A549 (cell line): Measurements from ENCODE around the gene HK1. TPM values are rescaled to one million over a fixed set of nuclear protein-coding genes. Genes with fewer than 3 reads are reported as not detected.
A peak's percentile ranks its signal among the peaks of the same experiment; 100 is the strongest.

Experiments
- ATAC-seq, 2 experiments: fragments of 200-7000 bp in 1 of 2; fragments of >200 bp in 1 of 2; cut with Nextera tagmentation in 1 of 2; cut with Tn5 transposase in 1 of 2; 3 replicates each; pipeline versions ENCODE4 v1.8.0 to v1.9.1; 2018 to 2020; ENCODE audit warnings: mild to moderate bottlenecking in 1 of 2, moderate library complexity in 1 of 2
- CTCF ChIA-PET: fragments of 300-600 bp; sonication (Branson Sonifier 250); formaldehyde crosslinking; extraction: SDS; loops from one replicate; lab custom pipeline; 2021; ENCODE audit warnings: antibody characterized with exemption, inconsistent platforms; lab: Yijun Ruan, JAX
- POLR2A ChIA-PET: fragments of 350-600 bp; formaldehyde crosslinking; extraction: SDS; loops from one replicate; lab custom pipeline; 2021; ENCODE audit warnings: antibody characterized with exemption, inconsistent platforms; lab: Yijun Ruan, JAX
- DNase-seq, 2 experiments: peaks; one replicate each; pipeline versions ENCODE4 v3.0.0 to v3.0.0-alpha.2; 2011 to 2016; ENCODE audit warnings: low read depth in 1 of 2, low spot score in 1 of 2
- FAIRE-seq: peaks from 2 replicates; lab custom pipeline; 2011; peaks lifted over from hg19 to GRCh38; lab: Jason Lieb, UNC
- H3K27ac ChIP-seq, 2 experiments: fragments of >200 bp; sonication (Bioruptor Twin); formaldehyde crosslinking; 3 replicates each; pipeline ENCODE4 v1.5.1; 2016 to 2017
- H3K4me1 ChIP-seq: fragments of >200 bp; sonication (Bioruptor Twin); formaldehyde crosslinking; 3 replicates; pipeline ENCODE4 v1.6.1; 2016
- H3K4me2 ChIP-seq: fragments of >200 bp; sonication (Bioruptor Twin); formaldehyde crosslinking; 3 replicates; pipeline ENCODE4 v1.6.1; 2016
- H3K4me3 ChIP-seq: fragments of >200 bp; sonication (Bioruptor Twin); formaldehyde crosslinking; 3 replicates; pipeline ENCODE4 v1.5.1; 2016
- H3K9me3 ChIP-seq: fragments of >200 bp; sonication (Bioruptor Twin); formaldehyde crosslinking; 3 replicates; pipeline ENCODE4 v1.6.1; 2016
- CEBPB ChIP-seq, 2 experiments: fragments of >200 bp in 1 of 2; sonication (Bioruptor Twin) in 1 of 2; formaldehyde crosslinking in 1 of 2; IDR thresholded peaks; 2 replicates each; pipeline ENCODE4 v1.6.1; 2012 to 2016
- EP300 ChIP-seq, 2 experiments: fragments of >200 bp; sonication (Bioruptor Twin); formaldehyde crosslinking; IDR thresholded peaks; 2 replicates in 1 of 2; 3 replicates in 1 of 2; pipeline ENCODE4 v1.6.1; 2016 to 2017
- FOSL2 ChIP-seq, 2 experiments: fragments of 450-650 bp in 1 of 2; fragments of >200 bp in 1 of 2; sonication (Bioruptor Twin) in 1 of 2; formaldehyde crosslinking; IDR thresholded peaks; 2 replicates each; pipeline versions ENCODE4 v1.5.0 to v1.6.1; 2016 to 2020; ENCODE audit warnings: mild to moderate bottlenecking in 1 of 2, moderate library complexity in 1 of 2
- HEYL ChIP-seq: fragments of 250-450 bp; sonication (Bioruptor Pico); IDR thresholded peaks from 2 replicates; pipeline ENCODE4 v1.8.0; 2021; ENCODE audit warnings: mild to moderate bottlenecking, moderate library complexity
- HOXA7 ChIP-seq: fragments of 250-450 bp; sonication (Bioruptor Pico); IDR thresholded peaks from 2 replicates; pipeline ENCODE4 v1.5.0; 2020; ENCODE audit warnings: mild to moderate bottlenecking, moderate library complexity
- HOXB13 ChIP-seq: fragments of 250-450 bp; sonication (Bioruptor Pico); IDR thresholded peaks from 2 replicates; pipeline ENCODE4 v1.5.0; 2020; ENCODE audit warnings: low read depth, mild to moderate bottlenecking, moderate library complexity
- JUNB ChIP-seq: fragments of >200 bp; sonication (Bioruptor Twin); formaldehyde crosslinking; IDR thresholded peaks from 2 replicates; pipeline ENCODE4 v1.6.1; 2016
- KDM1A ChIP-seq: fragments of 200-600 bp; sonication (generic); IDR thresholded peaks from 2 replicates; pipeline ENCODE4 v1.6.1; 2016; ENCODE audit warnings: low read depth, mild to moderate bottlenecking
- MAFK ChIP-seq: fragments of 450-650 bp; IDR thresholded peaks from 2 replicates; pipeline ENCODE4 v1.6.1; 2014; ENCODE audit not compliant: partially characterized antibody
- NPAS2 ChIP-seq: fragments of 250-450 bp; sonication (Bioruptor Pico); IDR thresholded peaks from 2 replicates; pipeline ENCODE4 v1.8.0; 2022; ENCODE audit warnings: mild to moderate bottlenecking, moderate library complexity, borderline replicate concordance
- RAD21 ChIP-seq, 2 experiments: fragments of >200 bp in 1 of 2; sonication (Bioruptor Twin) in 1 of 2; formaldehyde crosslinking in 1 of 2; IDR thresholded peaks in 1 of 2; conservative IDR thresholded peaks in 1 of 2; 2 replicates in 1 of 2; 3 replicates in 1 of 2; pipeline ENCODE4 v1.6.1; 2012 to 2018; ENCODE audit warnings: inconsistent platforms in 1 of 2
- RCOR1 ChIP-seq: fragments of 150-350 bp; IDR thresholded peaks from 2 replicates; pipeline ENCODE4 v1.6.1; 2014; ENCODE audit warnings: antibody characterized with exemption, low read length, low read depth
- RFX5 ChIP-seq: fragments of 450-650 bp; IDR thresholded peaks from 2 replicates; pipeline ENCODE4 v1.7.1; 2014; ENCODE audit warnings: antibody characterized with exemption, mild to moderate bottlenecking, moderate library complexity
- TFCP2L1 ChIP-seq: fragments of 250-450 bp; sonication (Bioruptor Pico); IDR thresholded peaks from 2 replicates; pipeline ENCODE4 v1.5.0; 2021; ENCODE audit warnings: mild to moderate bottlenecking
- ZC3H11A ChIP-seq: fragments of 450-650 bp; IDR thresholded peaks from 2 replicates; pipeline ENCODE4 v1.6.1; 2014; ENCODE audit warnings: antibody characterized with exemption, mild to moderate bottlenecking
- ZNF302 ChIP-seq: fragments of 250-450 bp; sonication (Bioruptor Pico); IDR thresholded peaks from 2 replicates; pipeline ENCODE4 v1.9.0; 2021; ENCODE audit warnings: inconsistent platforms, mild to moderate bottlenecking, moderate library complexity
- WGBS: methylation state at CpG from one replicate; pipeline ENCODE4 v1.1.6; 2017; ENCODE audit errors: missing lambda C conversion rate; 5-methylcytosine and 5-hydroxymethylcytosine counted together
- polyA plus RNA-seq, 4 experiments: library from polyadenylated mRNA; depleted of rRNA in 3 of 4; stranded (reverse); fragments of >200 nt; fragmentation: RNase III in 1 of 4; extraction: RNeasy Plus Mini Kit Qiagen cat#74134 plus additional on column Dnase treatment in 1 of 4; gene quantifications; 2 replicates in 3 of 4; 3 replicates in 1 of 4; pipeline ENCODE4 v1.2.3, GENCODE V29; 2011 to 2017
- TF ChIP-seq, protein P1 (sequence below): IDR thresholded peaks from 2 replicates; pipeline ENCODE4 v1.6.1; 2012; ENCODE audit warnings: low read depth, borderline replicate concordance
- TF ChIP-seq, protein P2 (sequence below): fragments of >200 bp; sonication (Bioruptor Twin); formaldehyde crosslinking; IDR thresholded peaks from 3 replicates; pipeline ENCODE4 v1.6.1; 2016
- TF ChIP-seq, protein P3 (sequence below): fragments of 200-600 bp; sonication (generic); IDR thresholded peaks from 2 replicates; pipeline ENCODE4 v1.6.1; 2016; ENCODE audit warnings: antibody characterized with exemption, mild to moderate bottlenecking, moderate library complexity
- TF ChIP-seq, protein P4 (sequence below): fragments of 450-650 bp; IDR thresholded peaks from 2 replicates; pipeline ENCODE4 v1.6.1; 2014; ENCODE audit warnings: antibody characterized with exemption

Gene HK1
- polyA plus RNA-seq, 2 of the 4 experiments (the other 2 are of a cell fraction): 17.3 to 58.9 TPM

DNA sequence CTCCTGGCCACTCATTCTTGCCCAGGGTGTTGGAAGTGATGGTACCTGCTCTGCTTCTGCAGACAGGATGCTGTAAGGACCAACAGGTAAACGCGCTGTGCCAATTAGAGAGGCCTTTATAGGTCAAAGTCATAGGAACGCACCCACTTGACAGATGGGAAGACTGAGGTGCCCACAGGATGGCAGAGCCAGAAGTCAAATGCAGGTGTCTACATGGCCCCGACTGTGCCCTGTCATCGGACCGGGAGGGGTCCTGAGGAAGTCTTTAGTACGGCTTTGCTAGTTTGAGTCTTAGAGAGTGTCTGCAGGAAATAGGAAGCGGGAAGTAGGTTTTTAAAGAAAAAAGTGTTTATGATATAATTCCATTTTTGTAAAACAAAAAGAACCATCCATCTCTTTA lies 57.3 kb downstream of the HK1 start:
- FAIRE-seq (no peak), DNase-seq (no peak), ATAC-seq (no peak)
- POLR2A ChIA-PET: no interaction called here
- CTCF ChIA-PET: no interaction called here
- no peak overlapping the region for H3K27ac ChIP-seq
- H3K4me1 ChIP-seq: peaks cover 27% of the 10 kb centered on the region
- TF ChIP-seq TFCP2L1 (CRISPR knock-in tag) (no peak), KDM1A (0 out of 2 replicates have a peak, but pooled peaks have one; percentile 23)
- H3K9me3 ChIP-seq: no peaks in the 10 kb centered on the region
- no peak overlapping the region for H3K4me2 ChIP-seq
- H3K4me3 ChIP-seq: no peak overlapping the region
- WGBS: 95% methylated on average over 8 of the region's 8 CpGs

DNA sequence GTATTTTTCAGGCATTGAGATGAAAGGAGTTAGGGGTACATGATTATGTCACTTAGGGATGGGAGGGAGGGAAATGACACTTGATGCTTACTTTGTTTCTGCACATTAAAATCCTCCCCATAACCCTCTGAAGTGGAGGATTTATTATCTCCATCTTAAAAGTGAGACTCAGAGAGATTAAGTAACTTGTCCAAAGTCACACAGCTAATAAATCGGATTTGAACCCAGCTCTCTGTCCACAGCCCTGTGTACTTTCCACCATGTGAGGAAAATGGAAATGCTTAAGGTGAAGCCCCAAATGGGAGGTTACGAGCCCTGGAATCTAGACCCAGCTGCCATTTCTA lies 58.6 kb downstream of the HK1 start:
- Histone ChIP-seq H3K27ac (peak overlapping the region; percentile 4 to 9; a peak in 1 of 6 replicates), H3K4me2 (peak overlapping the region; percentile 34; the same call in 2 of the 3 replicates), H3K9me3 (no peaks in the 10 kb centered on the region), H3K4me1 (peaks cover 27% of the 10 kb centered on the region), H3K4me3 (no peak overlapping the region)
- CTCF ChIA-PET: interaction anchor here (0.6 to 1.8 kb wide), 4 partner anchors 10 to 486 kb away, joined by 3 to 5 read pairs (median 4); no protein-coding TSS in a partner anchor
- 89% methylated on average over 2 of the region's 2 CpGs for WGBS
- POLR2A ChIA-PET: no interaction called here
- no peak for TF ChIP-seq RCOR1
- no peak for TF ChIP-seq HOXB13 (CRISPR knock-in tag)
- DNase-seq (no peak), ATAC-seq (no peak), FAIRE-seq (no peak)

DNA sequence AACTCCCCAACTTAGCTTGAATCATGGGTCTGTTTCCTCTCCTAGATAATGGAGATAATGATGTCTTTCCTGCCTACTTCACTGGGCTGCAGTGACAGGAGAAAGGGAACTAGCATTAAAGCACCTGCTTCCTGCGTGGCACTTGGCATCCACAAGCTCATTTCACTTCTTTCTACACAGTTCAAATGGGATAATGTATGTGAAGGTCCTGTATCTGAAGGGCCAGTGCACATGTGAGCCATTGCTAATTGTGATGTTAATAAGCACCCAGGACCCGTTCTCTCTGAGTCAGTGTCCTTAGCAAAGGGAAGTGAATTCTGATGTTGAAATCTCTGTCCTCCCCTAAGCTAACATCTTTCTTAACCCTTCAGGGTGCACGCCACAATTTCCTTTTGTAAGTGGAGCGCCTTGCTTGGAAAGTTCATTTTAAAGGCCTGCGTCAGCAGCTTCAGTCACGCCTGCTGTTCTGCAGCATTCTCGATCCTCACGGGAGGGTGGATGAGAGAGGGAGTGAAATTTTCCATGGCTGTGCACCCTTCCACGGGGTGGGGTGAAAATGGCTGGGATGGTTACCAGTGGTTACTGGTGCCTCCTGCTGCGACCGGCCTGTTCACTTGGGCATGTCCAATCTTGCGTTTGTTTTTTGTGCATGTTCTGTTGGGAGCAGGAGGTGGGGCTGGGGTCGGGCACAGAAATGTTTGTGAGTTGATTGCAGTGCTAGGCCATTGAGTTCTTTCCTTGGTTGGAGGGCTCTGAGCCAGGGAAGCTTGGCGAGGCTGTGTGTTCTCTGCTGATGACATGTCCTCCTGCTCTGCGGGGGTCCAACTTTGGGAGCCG lies 59.2 kb downstream of the HK1 start:
- H3K4me3 ChIP-seq: no peak overlapping the region
- FAIRE-seq (no peak), DNase-seq (no peak), ATAC-seq (no peak)
- ChIA-PET CTCF (interaction anchor here (1.2 to 1.8 kb wide), 2 partner anchors 10 to 103 kb away, joined by 4 to 5 read pairs; no protein-coding TSS in a partner anchor), POLR2A (no interaction called here)
- TF ChIP-seq HOXA7 (CRISPR knock-in tag) (no peak), RFX5 (no peak), ZC3H11A (no peak), HOXB13 (CRISPR knock-in tag) (no peak), RAD21 (conservative IDR thresholded peaks at IDR 0.05 in 1 of 2, IDR thresholded peaks at IDR 0.05 in 1 of 2) (no peak), NPAS2 (CRISPR knock-in tag) (no peak), JUNB (no peak), MAFK (no peak), CEBPB (IDR thresholded peaks at IDR 0.05) (no peak), ZNF302 (CRISPR knock-in tag) (no peak), FOSL2 (IDR thresholded peaks at IDR 0.05) (no peak), FOSL2 (CRISPR knock-in tag; IDR thresholded peaks at IDR 0.05) (no peak), EP300 (IDR thresholded peaks at IDR 0.05) (no peak), HEYL (CRISPR knock-in tag) (no peak)
- TF ChIP-seq, protein P1, sequence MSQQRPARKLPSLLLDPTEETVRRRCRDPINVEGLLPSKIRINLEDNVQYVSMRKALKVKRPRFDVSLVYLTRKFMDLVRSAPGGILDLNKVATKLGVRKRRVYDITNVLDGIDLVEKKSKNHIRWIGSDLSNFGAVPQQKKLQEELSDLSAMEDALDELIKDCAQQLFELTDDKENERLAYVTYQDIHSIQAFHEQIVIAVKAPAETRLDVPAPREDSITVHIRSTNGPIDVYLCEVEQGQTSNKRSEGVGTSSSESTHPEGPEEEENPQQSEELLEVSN: no peak
- TF ChIP-seq, protein P2, sequence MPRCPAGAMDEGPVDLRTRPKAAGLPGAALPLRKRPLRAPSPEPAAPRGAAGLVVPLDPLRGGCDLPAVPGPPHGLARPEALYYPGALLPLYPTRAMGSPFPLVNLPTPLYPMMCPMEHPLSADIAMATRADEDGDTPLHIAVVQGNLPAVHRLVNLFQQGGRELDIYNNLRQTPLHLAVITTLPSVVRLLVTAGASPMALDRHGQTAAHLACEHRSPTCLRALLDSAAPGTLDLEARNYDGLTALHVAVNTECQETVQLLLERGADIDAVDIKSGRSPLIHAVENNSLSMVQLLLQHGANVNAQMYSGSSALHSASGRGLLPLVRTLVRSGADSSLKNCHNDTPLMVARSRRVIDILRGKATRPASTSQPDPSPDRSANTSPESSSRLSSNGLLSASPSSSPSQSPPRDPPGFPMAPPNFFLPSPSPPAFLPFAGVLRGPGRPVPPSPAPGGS: no peak
- TF ChIP-seq, protein P3, sequence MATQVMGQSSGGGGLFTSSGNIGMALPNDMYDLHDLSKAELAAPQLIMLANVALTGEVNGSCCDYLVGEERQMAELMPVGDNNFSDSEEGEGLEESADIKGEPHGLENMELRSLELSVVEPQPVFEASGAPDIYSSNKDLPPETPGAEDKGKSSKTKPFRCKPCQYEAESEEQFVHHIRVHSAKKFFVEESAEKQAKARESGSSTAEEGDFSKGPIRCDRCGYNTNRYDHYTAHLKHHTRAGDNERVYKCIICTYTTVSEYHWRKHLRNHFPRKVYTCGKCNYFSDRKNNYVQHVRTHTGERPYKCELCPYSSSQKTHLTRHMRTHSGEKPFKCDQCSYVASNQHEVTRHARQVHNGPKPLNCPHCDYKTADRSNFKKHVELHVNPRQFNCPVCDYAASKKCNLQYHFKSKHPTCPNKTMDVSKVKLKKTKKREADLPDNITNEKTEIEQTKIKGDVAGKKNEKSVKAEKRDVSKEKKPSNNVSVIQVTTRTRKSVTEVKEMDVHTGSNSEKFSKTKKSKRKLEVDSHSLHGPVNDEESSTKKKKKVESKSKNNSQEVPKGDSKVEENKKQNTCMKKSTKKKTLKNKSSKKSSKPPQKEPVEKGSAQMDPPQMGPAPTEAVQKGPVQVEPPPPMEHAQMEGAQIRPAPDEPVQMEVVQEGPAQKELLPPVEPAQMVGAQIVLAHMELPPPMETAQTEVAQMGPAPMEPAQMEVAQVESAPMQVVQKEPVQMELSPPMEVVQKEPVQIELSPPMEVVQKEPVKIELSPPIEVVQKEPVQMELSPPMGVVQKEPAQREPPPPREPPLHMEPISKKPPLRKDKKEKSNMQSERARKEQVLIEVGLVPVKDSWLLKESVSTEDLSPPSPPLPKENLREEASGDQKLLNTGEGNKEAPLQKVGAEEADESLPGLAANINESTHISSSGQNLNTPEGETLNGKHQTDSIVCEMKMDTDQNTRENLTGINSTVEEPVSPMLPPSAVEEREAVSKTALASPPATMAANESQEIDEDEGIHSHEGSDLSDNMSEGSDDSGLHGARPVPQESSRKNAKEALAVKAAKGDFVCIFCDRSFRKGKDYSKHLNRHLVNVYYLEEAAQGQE: no peak
- TF ChIP-seq, protein P4, sequence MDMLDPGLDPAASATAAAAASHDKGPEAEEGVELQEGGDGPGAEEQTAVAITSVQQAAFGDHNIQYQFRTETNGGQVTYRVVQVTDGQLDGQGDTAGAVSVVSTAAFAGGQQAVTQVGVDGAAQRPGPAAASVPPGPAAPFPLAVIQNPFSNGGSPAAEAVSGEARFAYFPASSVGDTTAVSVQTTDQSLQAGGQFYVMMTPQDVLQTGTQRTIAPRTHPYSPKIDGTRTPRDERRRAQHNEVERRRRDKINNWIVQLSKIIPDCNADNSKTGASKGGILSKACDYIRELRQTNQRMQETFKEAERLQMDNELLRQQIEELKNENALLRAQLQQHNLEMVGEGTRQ: no peak
- WGBS: 76% methylated on average over 16 of the region's 16 CpGs
- H3K9me3 ChIP-seq: no peaks in the 10 kb centered on the region
- peak overlapping the region; percentile 34; the same call in 2 of the 3 replicates for H3K4me2 ChIP-seq
- peak overlapping the region; percentile 4 to 56; a peak in 3 of 6 replicates for H3K27ac ChIP-seq
- H3K4me1 ChIP-seq: peaks cover 27% of the 10 kb centered on the region
